22Rv1 (cell line): ENCODE data around the gene CTNNA1.

ENCODE experiments used
- H3K27ac ChIP-seq: fragments of 450-650 bp; 2 replicates; pipeline ENCODE4 v1.5.1; 2017
- ZFX ChIP-seq: fragments of 450-650 bp; IDR thresholded peaks from 2 replicates; pipeline ENCODE4 v1.6.1; 2017; ENCODE audit warnings: antibody characterized with exemption, borderline replicate concordance
- TF ChIP-seq, protein P1 (sequence below): fragments of 450-650 bp; IDR thresholded peaks from 2 replicates; pipeline ENCODE4 v1.5.1; 2017; ENCODE audit warnings: mild to moderate bottlenecking

The CTNNA1 gene

DNA sequence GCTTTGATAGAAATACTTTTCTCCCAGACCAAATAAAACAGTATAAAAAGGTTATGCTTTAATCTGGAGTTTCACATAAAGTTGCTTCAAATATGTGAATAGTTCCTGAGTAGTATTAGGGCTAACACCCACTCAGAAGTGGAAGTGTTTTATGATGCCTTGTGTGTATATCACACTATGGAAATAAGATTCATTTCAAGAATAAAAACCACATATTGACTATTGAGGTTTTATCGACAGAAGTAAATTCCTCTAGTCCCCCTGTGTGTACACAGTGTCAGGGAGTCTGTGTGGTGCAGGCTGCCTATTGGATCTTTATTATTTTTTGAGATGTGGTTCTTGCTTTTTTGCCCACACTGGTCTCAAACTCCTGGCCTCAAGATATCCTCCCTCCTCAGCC is 142.7 kb downstream of the CTNNA1 start:
- no peak overlapping the region for H3K27ac ChIP-seq

DNA sequence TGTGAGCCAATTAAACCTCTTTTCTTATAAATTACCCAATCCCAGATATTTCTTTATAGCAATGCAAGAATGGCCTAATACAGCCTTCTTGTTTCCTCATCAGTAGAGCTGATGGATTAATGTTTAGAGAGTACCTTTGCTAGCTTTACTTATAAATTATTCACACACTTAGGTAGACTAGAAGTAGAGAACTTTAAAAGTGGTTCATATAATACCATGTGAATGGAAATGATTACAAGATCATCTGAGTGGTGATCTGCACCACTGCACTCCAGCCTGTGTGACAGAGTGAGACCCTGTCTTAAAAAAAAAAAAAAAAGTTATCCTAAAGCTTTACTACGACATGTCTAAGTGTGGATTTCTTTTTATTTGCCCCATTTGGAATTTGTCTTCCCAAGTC is 145.1 kb downstream of the CTNNA1 start:
- TF ChIP-seq ZFX, result no peak
- TF ChIP-seq, protein P1, sequence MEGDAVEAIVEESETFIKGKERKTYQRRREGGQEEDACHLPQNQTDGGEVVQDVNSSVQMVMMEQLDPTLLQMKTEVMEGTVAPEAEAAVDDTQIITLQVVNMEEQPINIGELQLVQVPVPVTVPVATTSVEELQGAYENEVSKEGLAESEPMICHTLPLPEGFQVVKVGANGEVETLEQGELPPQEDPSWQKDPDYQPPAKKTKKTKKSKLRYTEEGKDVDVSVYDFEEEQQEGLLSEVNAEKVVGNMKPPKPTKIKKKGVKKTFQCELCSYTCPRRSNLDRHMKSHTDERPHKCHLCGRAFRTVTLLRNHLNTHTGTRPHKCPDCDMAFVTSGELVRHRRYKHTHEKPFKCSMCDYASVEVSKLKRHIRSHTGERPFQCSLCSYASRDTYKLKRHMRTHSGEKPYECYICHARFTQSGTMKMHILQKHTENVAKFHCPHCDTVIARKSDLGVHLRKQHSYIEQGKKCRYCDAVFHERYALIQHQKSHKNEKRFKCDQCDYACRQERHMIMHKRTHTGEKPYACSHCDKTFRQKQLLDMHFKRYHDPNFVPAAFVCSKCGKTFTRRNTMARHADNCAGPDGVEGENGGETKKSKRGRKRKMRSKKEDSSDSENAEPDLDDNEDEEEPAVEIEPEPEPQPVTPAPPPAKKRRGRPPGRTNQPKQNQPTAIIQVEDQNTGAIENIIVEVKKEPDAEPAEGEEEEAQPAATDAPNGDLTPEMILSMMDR, result no peak
- H3K27ac ChIP-seq, result no peak overlapping the region

More for the DNA sequence above, 142.7 kb downstream of the CTNNA1 start:
- no peak for TF ChIP-seq ZFX
- TF ChIP-seq, protein P1, result no peak

DNA sequence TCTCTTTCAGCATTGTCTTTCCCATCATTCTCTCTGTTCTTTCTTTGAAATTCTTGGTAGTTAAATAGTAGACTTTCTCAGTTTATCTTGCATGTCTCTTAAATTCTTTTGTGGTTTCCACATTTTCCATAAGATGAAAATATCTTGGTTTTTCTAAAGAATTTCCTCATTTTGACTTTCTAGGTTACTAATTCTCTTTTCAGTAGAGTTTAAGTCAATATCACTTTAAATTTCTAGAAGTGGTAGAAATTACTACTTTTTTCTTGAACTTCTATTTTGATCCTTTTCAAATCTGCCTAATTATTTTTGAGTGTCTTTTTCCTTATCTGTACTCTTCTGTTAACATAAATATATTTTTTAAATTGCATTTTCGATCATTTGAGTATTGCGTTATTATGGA is 145.5 kb downstream of the CTNNA1 start:
- TF ChIP-seq, protein P1, result no peak
- no peak for TF ChIP-seq ZFX
- no peak overlapping the region for H3K27ac ChIP-seq

DNA sequence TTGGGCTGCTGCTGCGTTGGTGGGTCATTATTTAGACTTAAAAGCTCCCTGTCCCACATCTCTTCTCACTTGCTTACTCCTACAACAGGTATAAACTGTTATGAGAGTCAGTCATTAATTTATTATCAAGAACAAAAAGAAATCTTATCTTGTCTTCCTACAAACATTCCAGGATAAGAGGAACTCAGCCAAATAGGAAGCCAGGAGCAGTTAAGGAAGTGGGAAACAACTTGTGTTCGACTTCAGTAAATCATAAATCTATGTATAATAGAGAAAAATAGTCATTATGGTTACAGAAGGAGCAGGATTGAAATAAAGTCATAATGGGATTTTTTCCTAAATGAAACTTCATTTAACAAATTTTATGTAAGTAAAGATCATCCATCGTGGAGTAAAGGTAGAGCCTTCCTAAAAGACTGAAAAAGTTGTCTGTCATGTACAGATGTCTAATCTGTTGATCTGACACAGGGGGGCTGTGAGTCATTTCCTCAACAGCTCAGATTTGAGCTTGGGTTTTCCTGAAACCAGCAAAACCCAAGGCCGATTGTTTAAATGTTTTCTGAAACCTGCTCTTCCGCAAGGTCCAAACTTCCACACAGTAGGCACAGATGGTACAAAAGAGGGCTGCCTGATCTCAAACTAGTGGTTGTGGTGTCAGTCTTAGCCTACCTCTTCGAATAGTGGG is 147.2 kb downstream of the CTNNA1 start:
- H3K27ac ChIP-seq, result no peak overlapping the region
- no peak for TF ChIP-seq ZFX
- TF ChIP-seq, protein P1, result no peak

DNA sequence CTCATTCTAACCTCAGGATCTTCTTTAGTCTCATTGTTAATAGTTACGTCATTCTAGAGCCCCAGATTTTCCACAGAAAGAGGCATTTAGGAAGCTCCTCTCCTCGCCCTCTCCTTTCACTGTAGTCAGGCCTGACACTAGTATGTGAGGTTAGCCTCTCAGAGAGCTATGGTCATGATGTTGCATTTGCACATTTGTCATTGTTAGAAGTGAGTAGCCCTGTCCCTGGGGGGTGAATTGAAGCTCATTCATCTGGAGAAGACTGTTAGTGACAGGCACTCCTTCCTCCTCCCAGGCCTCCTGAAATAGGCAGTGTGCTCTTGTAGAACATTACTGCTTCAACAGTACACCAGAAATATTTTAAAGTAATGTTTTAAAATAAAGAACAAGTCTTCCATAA is 148.5 kb downstream of the CTNNA1 start:
- no peak overlapping the region for H3K27ac ChIP-seq
- TF ChIP-seq, protein P1, result no peak
- TF ChIP-seq ZFX, result no peak

DNA sequence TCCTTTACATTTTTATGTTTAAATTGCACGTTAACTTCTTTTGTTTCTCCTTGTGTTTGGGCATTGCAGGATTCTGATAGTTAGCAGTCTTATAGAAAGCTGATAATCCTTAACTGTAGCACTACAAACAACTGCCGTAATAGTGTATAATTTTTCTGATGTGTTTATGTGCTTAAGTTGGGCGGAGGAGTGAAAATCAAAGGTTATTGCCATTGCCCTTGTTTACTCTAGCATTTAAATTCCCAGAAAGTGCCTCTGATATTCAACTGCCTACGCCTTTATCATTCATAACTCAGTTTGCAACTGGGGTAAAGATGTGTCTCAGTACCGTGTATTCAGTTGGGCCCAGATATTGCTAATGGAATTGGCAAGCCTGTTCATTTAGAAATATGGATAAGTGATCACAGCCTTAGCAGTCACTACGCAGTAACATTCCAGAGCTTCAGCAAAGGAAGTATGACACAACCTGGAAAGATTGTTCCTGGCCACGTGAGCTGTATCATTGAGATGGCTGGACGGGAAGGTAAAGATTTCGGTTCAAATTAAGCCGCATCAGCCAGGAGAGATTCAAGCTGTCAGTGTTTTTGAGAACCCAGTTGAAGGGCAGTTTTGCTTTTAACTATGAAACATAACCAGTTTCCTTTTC is 150.0 kb downstream of the CTNNA1 start:
- TF ChIP-seq ZFX, result no peak
- TF ChIP-seq, protein P1, result no peak
- H3K27ac ChIP-seq, result no peak overlapping the region

DNA sequence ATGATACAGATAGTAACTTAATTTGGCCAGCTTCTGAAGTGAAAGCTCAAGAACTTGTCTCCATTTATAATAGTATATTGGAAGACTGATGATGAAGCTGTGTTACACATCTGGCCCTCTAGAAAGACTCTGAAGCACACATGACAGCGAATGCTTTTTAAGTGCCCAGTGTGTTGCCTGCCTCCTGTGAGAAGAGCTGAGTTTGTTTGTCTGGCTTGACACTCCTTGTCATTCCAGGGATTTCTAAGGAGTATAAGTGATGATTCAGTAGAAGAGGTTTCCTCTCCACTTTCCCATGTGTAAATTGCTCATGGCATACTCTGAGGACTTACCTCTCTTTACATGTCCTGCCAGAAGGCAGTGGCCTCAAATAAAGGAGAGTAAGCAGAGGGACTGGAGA is 152.3 kb downstream of the CTNNA1 start:
- no peak for TF ChIP-seq ZFX
- TF ChIP-seq, protein P1, result no peak
- H3K27ac ChIP-seq, result no peak overlapping the region
